Measurements from ENCODE around the gene SNX15. TPM values are rescaled to one million over a fixed set of nuclear protein-coding genes. Genes with fewer than 3 reads are reported as not detected.

SNX15 gene
- total and polyA plus RNA-seq, 10 donors = 10.8 to 21.6 (median 17.1) TPM

DNA sequence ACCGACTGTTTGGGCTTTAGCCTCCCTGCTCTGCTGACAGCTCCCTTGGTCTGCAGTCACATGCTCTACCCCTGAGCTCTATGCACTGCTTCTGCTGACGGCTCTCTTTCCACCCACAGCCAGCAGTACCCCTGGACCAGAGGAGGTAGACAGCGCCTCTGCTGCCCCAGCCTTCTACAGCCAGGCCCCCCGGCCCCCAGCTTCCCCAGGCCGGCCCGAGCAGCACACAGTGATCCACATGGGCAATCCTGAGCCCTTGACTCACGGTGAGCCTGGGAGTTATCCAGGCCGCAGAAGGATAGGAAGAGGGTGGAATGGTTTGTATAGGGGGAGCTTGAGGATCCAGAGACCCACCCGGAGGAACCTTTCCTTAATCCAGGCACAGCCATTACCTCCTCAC lies 59.6 kb downstream of the SNX15 start:
- no peak for TF ChIP-seq POLR2A (IDR thresholded peaks at IDR 0.05)
- TF ChIP-seq, protein P1, sequence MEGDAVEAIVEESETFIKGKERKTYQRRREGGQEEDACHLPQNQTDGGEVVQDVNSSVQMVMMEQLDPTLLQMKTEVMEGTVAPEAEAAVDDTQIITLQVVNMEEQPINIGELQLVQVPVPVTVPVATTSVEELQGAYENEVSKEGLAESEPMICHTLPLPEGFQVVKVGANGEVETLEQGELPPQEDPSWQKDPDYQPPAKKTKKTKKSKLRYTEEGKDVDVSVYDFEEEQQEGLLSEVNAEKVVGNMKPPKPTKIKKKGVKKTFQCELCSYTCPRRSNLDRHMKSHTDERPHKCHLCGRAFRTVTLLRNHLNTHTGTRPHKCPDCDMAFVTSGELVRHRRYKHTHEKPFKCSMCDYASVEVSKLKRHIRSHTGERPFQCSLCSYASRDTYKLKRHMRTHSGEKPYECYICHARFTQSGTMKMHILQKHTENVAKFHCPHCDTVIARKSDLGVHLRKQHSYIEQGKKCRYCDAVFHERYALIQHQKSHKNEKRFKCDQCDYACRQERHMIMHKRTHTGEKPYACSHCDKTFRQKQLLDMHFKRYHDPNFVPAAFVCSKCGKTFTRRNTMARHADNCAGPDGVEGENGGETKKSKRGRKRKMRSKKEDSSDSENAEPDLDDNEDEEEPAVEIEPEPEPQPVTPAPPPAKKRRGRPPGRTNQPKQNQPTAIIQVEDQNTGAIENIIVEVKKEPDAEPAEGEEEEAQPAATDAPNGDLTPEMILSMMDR (IDR thresholded peaks at IDR 0.05 in 8 of 11, conservative IDR thresholded peaks at IDR 0.05 in 3 of 11) = no peak
- no peak for TF ChIP-seq POLR2AphosphoS5 (IDR thresholded peaks at IDR 0.05)
- intact Hi-C loops (cut with DNase I; ENCODE audit: low total_unique reads) = no loop called here
- WGBS, 5 donors = 91 to 99% (median 93%) methylated on average over 9 of the region's 9 CpGs

DNA sequence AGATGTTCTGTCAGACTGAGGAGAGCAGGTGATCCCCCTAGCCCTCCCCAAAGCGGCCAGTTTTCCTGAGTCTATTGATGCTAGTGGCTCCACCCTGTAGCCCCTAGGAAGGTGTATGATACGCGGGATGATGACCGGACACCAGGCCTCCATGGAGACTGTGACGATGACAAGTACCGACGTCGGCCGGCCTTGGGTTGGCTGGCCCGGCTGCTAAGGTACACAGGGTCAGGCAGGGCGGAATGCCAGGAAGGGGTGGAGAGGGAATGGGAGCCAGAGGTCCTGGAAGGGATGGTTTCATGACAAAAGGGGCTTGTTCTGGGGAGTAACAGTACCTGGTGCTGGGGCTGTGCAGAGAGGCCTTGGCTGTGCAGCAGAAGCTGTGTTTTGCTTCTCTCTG lies 60.0 kb downstream of the SNX15 start:
- 87 to 93% (median 90%) methylated on average over 11 of the region's 11 CpGs for WGBS, 5 donors
- DNase-seq = no peak
- intact Hi-C loops (cut with DNase I; ENCODE audit: low total_unique reads) = no loop called here
- Histone ChIP-seq H3K4me1 (peaks cover 16 to 37% (median 26%) of the 10 kb centered on the region in 6 donors), H3K36me3 (peaks cover 0 to 58% (median 39%) of the 10 kb centered on the region in 6 donors), H3K27ac (no peak overlapping the region), H3K4me3 (no peak overlapping the region), H3K27me3 (replicated peaks in 1 of 7) (no peaks in the 10 kb centered on the region), H3K9me3 (no peaks in the 10 kb centered on the region)
- TF ChIP-seq, protein P1 (IDR thresholded peaks at IDR 0.05 in 8 of 11, conservative IDR thresholded peaks at IDR 0.05 in 3 of 11) = no peak
- no peak for TF ChIP-seq POLR2A (IDR thresholded peaks at IDR 0.05)
- TF ChIP-seq POLR2AphosphoS5 (IDR thresholded peaks at IDR 0.05) = no peak

More for the DNA sequence above, 59.6 kb downstream of the SNX15 start:
- Histone ChIP-seq H3K36me3 (peaks cover 0 to 58% (median 39%) of the 10 kb centered on the region in 6 donors), H3K27me3 (replicated peaks in 1 of 7) (no peaks in the 10 kb centered on the region), H3K4me3 (no peak overlapping the region), H3K27ac (no peak overlapping the region), H3K4me1 (peaks cover 16 to 39% (median 26%) of the 10 kb centered on the region in 6 donors), H3K9me3 (no peaks in the 10 kb centered on the region)
- no peak for DNase-seq

DNA sequence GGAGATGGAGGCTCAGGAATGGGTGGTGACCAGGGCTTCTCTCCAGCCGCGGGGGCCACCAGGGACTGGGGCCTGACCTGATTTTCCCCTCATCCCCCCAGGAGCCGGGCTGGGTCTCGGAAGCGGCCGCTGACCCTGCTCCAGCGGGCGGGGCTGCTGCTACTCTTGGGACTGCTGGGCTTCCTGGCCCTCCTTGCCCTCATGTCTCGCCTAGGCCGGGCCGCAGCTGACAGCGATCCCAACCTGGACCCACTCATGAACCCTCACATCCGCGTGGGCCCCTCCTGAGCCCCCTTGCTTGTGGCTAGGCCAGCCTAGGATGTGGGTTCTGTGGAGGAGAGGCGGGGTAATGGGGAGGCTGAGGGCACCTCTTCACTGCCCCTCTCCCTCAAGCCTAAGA lies 60.6 kb downstream of the SNX15 start:
- H3K4me1 ChIP-seq = peaks cover 16 to 32% (median 25%) of the 10 kb centered on the region in 6 donors
- H3K36me3 ChIP-seq = peaks cover 0 to 58% (median 39%) of the 10 kb centered on the region in 6 donors
- WGBS, 5 donors = 86 to 97% (median 95%) methylated on average over 10 to 15 of the region's 15 CpGs
- H3K27me3 ChIP-seq (replicated peaks in 1 of 7) = no peaks in the 10 kb centered on the region
- no peak for DNase-seq
- H3K9me3 ChIP-seq = no peaks in the 10 kb centered on the region
- no peak for TF ChIP-seq POLR2A (IDR thresholded peaks at IDR 0.05)
- TF ChIP-seq, protein P1 (IDR thresholded peaks at IDR 0.05 in 8 of 11, conservative IDR thresholded peaks at IDR 0.05 in 3 of 11) = no peak
- TF ChIP-seq POLR2AphosphoS5 (IDR thresholded peaks at IDR 0.05) = peak in 1 of 3 donors; percentile 12
- H3K27ac ChIP-seq = no peak overlapping the region
- no peak overlapping the region for H3K4me3 ChIP-seq
- intact Hi-C loops (cut with DNase I; ENCODE audit: low total_unique reads) = no loop called here

DNA sequence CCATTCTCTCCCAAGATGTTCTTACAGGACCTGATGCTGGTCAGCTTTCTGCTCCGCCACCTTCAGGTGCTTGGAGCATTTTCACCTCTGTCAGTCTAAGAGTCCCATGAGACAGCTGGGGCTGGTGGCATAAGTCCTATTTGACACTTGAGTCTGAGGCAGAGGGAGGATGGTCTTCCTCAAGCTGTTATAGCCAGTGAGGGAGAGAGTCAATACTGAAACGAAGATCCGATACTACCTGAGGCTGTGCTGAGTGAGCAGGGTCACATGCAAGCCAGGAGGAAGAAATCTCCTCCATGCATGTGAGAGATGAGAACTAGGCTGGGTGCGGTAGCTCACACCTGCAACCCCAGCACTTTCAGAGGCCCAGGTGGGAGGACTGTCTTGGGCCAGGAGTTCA lies 62.4 kb downstream of the SNX15 start:
- DNase-seq = no peak
- Histone ChIP-seq H3K4me3 (no peak overlapping the region), H3K27me3 (replicated peaks in 1 of 7) (no peaks in the 10 kb centered on the region), H3K4me1 (peaks cover 10 to 19% (median 12%) of the 10 kb centered on the region in 6 donors), H3K27ac (no peak overlapping the region), H3K36me3 (peaks cover 0 to 58% (median 39%) of the 10 kb centered on the region in 6 donors), H3K9me3 (no peaks in the 10 kb centered on the region)
- WGBS, 5 donors = 90 to 100% (median 93%) methylated on average over 4 of the region's 4 CpGs
- TF ChIP-seq, protein P1 (IDR thresholded peaks at IDR 0.05 in 8 of 11, conservative IDR thresholded peaks at IDR 0.05 in 3 of 11) = no peak
- TF ChIP-seq POLR2A (IDR thresholded peaks at IDR 0.05) = no peak
- TF ChIP-seq POLR2AphosphoS5 (IDR thresholded peaks at IDR 0.05) = no peak
- intact Hi-C loops (cut with DNase I; ENCODE audit: low total_unique reads) = no loop called here

Small RNA genes within 50 kb of the gene (microRNA-seq; reads per million reads assigned to microRNA genes)
- gene MIR6879 = 1.1 to 2.5 (median 1.8) reads per million in 3 donors

Small RNA genes within 50 kb of the gene (small RNA-seq; reads per million reads assigned to genes)
- gene MIR6879 (0 to 0.08 (median 0) reads per million in 4 donors), gene SNX15 (0 reads per million in 4 donors)

Other genes with a start within 250 kb of the SNX15 start
- gene SF1, start 248.9 kb upstream of the SNX15 start, total RNA-seq = 100 to 1,000 TPM; 359 to 585 (median 458) TPM
- gene SF1, start 248.9 kb upstream of the SNX15 start, polyA plus RNA-seq = 100 to 1,000 TPM in 2 of 3 donors, 10 to 100 TPM in 1; 54.2 to 140 (median 121) TPM
- gene MAP4K2, start 224.2 kb upstream of the SNX15 start, total RNA-seq = 100 to 1,000 TPM in 1 of 7 donors, 10 to 100 TPM in 6; 41.5 to 106 (median 57.4) TPM
- gene MAP4K2, start 224.2 kb upstream of the SNX15 start, polyA plus RNA-seq = 10 to 100 TPM; 40.8 to 70.8 (median 63.8) TPM
- gene MEN1, start 216.9 kb upstream of the SNX15 start, total RNA-seq = 10 to 100 TPM; 20.1 to 33.6 (median 28.2) TPM
- 10 to 100 TPM; 17.8 to 27.6 (median 20.5) TPM for gene MEN1, start 216.9 kb upstream of the SNX15 start, polyA plus RNA-seq
- gene CDC42BPG, start 182.8 kb upstream of the SNX15 start, total RNA-seq = 1 to 10 TPM; 1.9 to 4.6 (median 2.6) TPM
- 1 to 10 TPM in 2 of 3 donors, under 1 TPM in 1; 0.74 to 2.0 (median 1.0) TPM for gene CDC42BPG, start 182.8 kb upstream of the SNX15 start, polyA plus RNA-seq
- 100 to 1,000 TPM; 117 to 337 (median 201) TPM for gene EHD1, start 148.8 kb upstream of the SNX15 start, total RNA-seq
- gene EHD1, start 148.8 kb upstream of the SNX15 start, polyA plus RNA-seq = 10 to 100 TPM; 51.9 to 93.9 (median 53.7) TPM
- gene ATG2A, start 110.2 kb upstream of the SNX15 start, total RNA-seq = 10 to 100 TPM; 32.7 to 57.3 (median 40.3) TPM
- gene ATG2A, start 110.2 kb upstream of the SNX15 start, polyA plus RNA-seq = 10 to 100 TPM; 14.3 to 30.3 (median 28.8) TPM
- gene PPP2R5B, start 102.8 kb upstream of the SNX15 start, total RNA-seq = 10 to 100 TPM; 21.9 to 45.1 (median 30.4) TPM
- gene PPP2R5B, start 102.8 kb upstream of the SNX15 start, polyA plus RNA-seq = 10 to 100 TPM; 10.8 to 25.4 (median 15.2) TPM
- gene GPHA2, start 91.5 kb upstream of the SNX15 start, total RNA-seq = not detected
- gene GPHA2, start 91.5 kb upstream of the SNX15 start, polyA plus RNA-seq = 1 to 10 TPM in 2 of 3 donors, under 1 TPM in 1; 0.89 to 4.4 (median 1.2) TPM
- under 1 TPM in 4 of 7 donors, not detected in 3; 0.40 to 0.98 (median 0.86) TPM for gene MAJIN, start 55.3 kb upstream of the SNX15 start, total RNA-seq
- gene MAJIN, start 55.3 kb upstream of the SNX15 start, polyA plus RNA-seq = 1 to 10 TPM in 2 of 3 donors, under 1 TPM in 1; 0.59 to 2.6 (median 1.5) TPM
- 10 to 100 TPM in 6 of 7 donors, 1 to 10 TPM in 1; 8.5 to 23.1 (median 18.6) TPM for gene BATF2, start 30.5 kb upstream of the SNX15 start, total RNA-seq
- 10 to 100 TPM in 1 of 3 donors, 1 to 10 TPM in 2; 4.3 to 17.1 (median 5.2) TPM for gene BATF2, start 30.5 kb upstream of the SNX15 start, polyA plus RNA-seq
- 10 to 100 TPM; 44.5 to 76.5 (median 54.8) TPM for gene ARL2, start 13.3 kb upstream of the SNX15 start, total RNA-seq
- gene ARL2, start 13.3 kb upstream of the SNX15 start, polyA plus RNA-seq = 100 to 1,000 TPM in 1 of 3 donors, 10 to 100 TPM in 2; 53.0 to 110 (median 69.9) TPM
- 1 to 10 TPM; 5.7 to 9.9 (median 6.6) TPM for gene SAC3D1, start 13.8 kb downstream of the SNX15 start, total RNA-seq
- gene SAC3D1, start 13.8 kb downstream of the SNX15 start, polyA plus RNA-seq = 10 to 100 TPM in 1 of 3 donors, 1 to 10 TPM in 2; 5.2 to 11.9 (median 8.9) TPM
- gene NAALADL1, start 31.1 kb downstream of the SNX15 start, total RNA-seq = 10 to 100 TPM; 13.0 to 45.2 (median 23.3) TPM
- gene NAALADL1, start 31.1 kb downstream of the SNX15 start, polyA plus RNA-seq = 10 to 100 TPM; 19.2 to 19.5 (median 19.2) TPM
- 10 to 100 TPM in 1 of 7 donors, 1 to 10 TPM in 6; 2.4 to 11.1 (median 7.0) TPM for gene CDCA5, start 56.6 kb downstream of the SNX15 start, total RNA-seq
- gene CDCA5, start 56.6 kb downstream of the SNX15 start, polyA plus RNA-seq = 1 to 10 TPM; 1.5 to 5.9 (median 4.6) TPM
- 10 to 100 TPM; 23.5 to 43.7 (median 29.1) TPM for gene ZFPL1, start 56.8 kb downstream of the SNX15 start, total RNA-seq
- gene ZFPL1, start 56.8 kb downstream of the SNX15 start, polyA plus RNA-seq = 10 to 100 TPM; 25.8 to 52.0 (median 40.0) TPM
- 100 to 1,000 TPM; 103 to 570 (median 146) TPM for gene VPS51, start 68.8 kb downstream of the SNX15 start, total RNA-seq
- 100 to 1,000 TPM; 118 to 157 (median 152) TPM for gene VPS51, start 68.8 kb downstream of the SNX15 start, polyA plus RNA-seq
- gene TM7SF2, start 84.4 kb downstream of the SNX15 start, total RNA-seq = 10 to 100 TPM in 6 of 7 donors, 1 to 10 TPM in 1; 8.9 to 29.7 (median 13.9) TPM
- gene TM7SF2, start 84.4 kb downstream of the SNX15 start, polyA plus RNA-seq = 10 to 100 TPM; 14.1 to 16.9 (median 14.5) TPM
- gene ZNHIT2, start 90.3 kb downstream of the SNX15 start, total RNA-seq = 10 to 100 TPM in 4 of 7 donors, 1 to 10 TPM in 3; 7.9 to 16.4 (median 10.2) TPM
- 10 to 100 TPM; 19.1 to 21.1 (median 19.2) TPM for gene ZNHIT2, start 90.3 kb downstream of the SNX15 start, polyA plus RNA-seq
- gene FAU, start 94.7 kb downstream of the SNX15 start, total RNA-seq = 1,000 to 10,000 TPM in 1 of 7 donors, 100 to 1,000 TPM in 6; 528 to 1,008 (median 809) TPM
- 1,000 to 10,000 TPM; 1,501 to 2,170 (median 2,090) TPM for gene FAU, start 94.7 kb downstream of the SNX15 start, polyA plus RNA-seq
- 10 to 100 TPM; 31.9 to 51.2 (median 40.8) TPM for gene MRPL49, start 94.9 kb downstream of the SNX15 start, total RNA-seq
- 10 to 100 TPM; 20.0 to 42.4 (median 30.8) TPM for gene MRPL49, start 94.9 kb downstream of the SNX15 start, polyA plus RNA-seq
- 100 to 1,000 TPM in 5 of 7 donors, 10 to 100 TPM in 2; 90.9 to 152 (median 110) TPM for gene SYVN1, start 107.1 kb downstream of the SNX15 start, total RNA-seq
- gene SYVN1, start 107.1 kb downstream of the SNX15 start, polyA plus RNA-seq = 10 to 100 TPM; 35.1 to 62.8 (median 53.6) TPM
- gene SPDYC, start 142.8 kb downstream of the SNX15 start, total RNA-seq = not detected
- under 1 TPM in 1 of 3 donors, not detected in 2; 0.11 TPM for gene SPDYC, start 142.8 kb downstream of the SNX15 start, polyA plus RNA-seq
- gene CAPN1, start 154.5 kb downstream of the SNX15 start, total RNA-seq = 100 to 1,000 TPM; 135 to 203 (median 161) TPM
- 100 to 1,000 TPM in 1 of 3 donors, 10 to 100 TPM in 2; 61.6 to 111 (median 73.3) TPM for gene CAPN1, start 154.5 kb downstream of the SNX15 start, polyA plus RNA-seq
- 10 to 100 TPM; 10.6 to 25.9 (median 19.1) TPM for gene POLA2, start 234.5 kb downstream of the SNX15 start, total RNA-seq
- 10 to 100 TPM in 2 of 3 donors, 1 to 10 TPM in 1; 9.0 to 12.2 (median 10.7) TPM for gene POLA2, start 234.5 kb downstream of the SNX15 start, polyA plus RNA-seq